K562 (cell line): ENCODE data around the gene NPIPB2. TPM values are rescaled to one million over a fixed set of nuclear protein-coding genes. Genes with fewer than 3 reads are reported as not detected.
A peak's percentile ranks its signal among the peaks of the same experiment; 100 is the strongest.

Source experiments
- BRF1 ChIP-seq: IDR thresholded peaks from 3 replicates; pipeline ENCODE4 v1.6.1; 2011; ENCODE audit warnings: borderline replicate concordance, mild to moderate bottlenecking; ENCODE audit not compliant: insufficient read length; ENCODE audit errors: extremely low read depth
- CCNT2 ChIP-seq: IDR thresholded peaks from 2 replicates; pipeline ENCODE4 v1.6.1; 2011; ENCODE audit warnings: borderline replicate concordance, low read depth, mild to moderate bottlenecking, moderate library complexity, mixed read lengths, low read length; ENCODE audit not compliant: insufficient read length; ENCODE audit errors: extremely low read depth
- HDAC1 ChIP-seq, 2 experiments: fragments of 450-650 bp; IDR thresholded peaks; 2 replicates each; pipeline ENCODE4 v1.6.1; 2016 to 2017; ENCODE audit warnings: inconsistent platforms in 1 of 2, mild to moderate bottlenecking in 1 of 2, moderate library complexity in 1 of 2
- HNRNPLL ChIP-seq: fragments of 200-400 bp; formaldehyde crosslinking; IDR thresholded peaks from 2 replicates; pipeline ENCODE4 v1.6.1; 2017; ENCODE audit warnings: low read length, low read depth, mild to moderate bottlenecking; ENCODE audit not compliant: poor library complexity, severe bottlenecking
- KLF16 ChIP-seq: IDR thresholded peaks from 2 replicates; pipeline ENCODE4 v1.6.1; 2016; ENCODE audit warnings: antibody characterized with exemption
- RB1 ChIP-seq: fragments of 450-650 bp; IDR thresholded peaks from 2 replicates; pipeline ENCODE4 v1.6.1; 2017; ENCODE audit warnings: low read depth, mild to moderate bottlenecking
- TCF3 ChIP-seq: sonication (generic); formaldehyde crosslinking; IDR thresholded peaks from 2 replicates; pipeline ENCODE4 v1.4.0; 2020; ENCODE audit warnings: mild to moderate bottlenecking, missing genetic modification reagents
- TSC22D4 ChIP-seq: fragments of 450-650 bp; IDR thresholded peaks from 2 replicates; pipeline ENCODE4 v1.6.1; 2016; ENCODE audit warnings: missing genetic modification characterization, missing biosample characterization, control low read depth
- polyA plus RNA-seq, 8 experiments: library from polyadenylated mRNA; depleted of rRNA in 4 of 8; stranded (reverse) in 5 of 8; unstranded in 3 of 8; fragments of >200 nt; fragmentation: Nextera tagmentation in 2 of 8; fragmentation: Illumina TruSeq in 1 of 8; extraction: Ambion mirVana in 2 of 8; extraction: Trizol in 1 of 8; gene quantifications; 2 replicates each; pipeline versions ENCODE4 v1.2.1 to v1.2.3, GENCODE V29; 2011 to 2014; ENCODE audit warnings: inconsistent platforms in 1 of 8, missing spikeins in 1 of 8
- total RNA-seq, 7 experiments: library from RNA; depleted of rRNA in 6 of 7; stranded (reverse); fragments of >200 nt in 6 of 7; fragmentation: Illumina TruSeq in 2 of 7; extraction: Trizol in 2 of 7; gene quantifications; 2 replicates each; pipeline versions ENCODE4 v1.2.1 to v1.2.3, GENCODE V29; 2011 to 2021; ENCODE audit warnings: low replicate concordance in 1 of 7
- TF ChIP-seq, protein P1 (sequence below), 2 experiments: fragments of 450-650 bp in 1 of 2; sonication (generic) in 1 of 2; formaldehyde crosslinking in 1 of 2; IDR thresholded peaks in 1 of 2; conservative IDR thresholded peaks in 1 of 2; 2 replicates each; pipeline versions ENCODE4 v1.6.1 to v1.8.1; 2016 to 2023; ENCODE audit warnings: mild to moderate bottlenecking in 2 of 2, moderate library complexity in 2 of 2, inconsistent platforms in 1 of 2, missing genetic modification reagents in 1 of 2
- TF ChIP-seq, protein P2 (sequence below): fragments of 250-450 bp; sonication (Bioruptor Pico); IDR thresholded peaks from 2 replicates; pipeline ENCODE4 v1.8.0; 2022; ENCODE audit warnings: moderate library complexity, mild to moderate bottlenecking, inconsistent platforms
- TF ChIP-seq, protein P3 (sequence below), 3 experiments: fragments of 200-800 bp in 1 of 3; fragments of 250-450 bp in 1 of 3; fragments of 450-650 bp in 1 of 3; sonication (Bioruptor Pico) in 1 of 3; sonication (Bioruptor generic) in 1 of 3; formaldehyde crosslinking in 1 of 3; IDR thresholded peaks; 2 replicates each; pipeline versions ENCODE4 v1.6.1 to v1.8.0; 2016 to 2022; ENCODE audit warnings: mild to moderate bottlenecking in 2 of 3, missing genetic modification characterization in 2 of 3, missing compliant biosample characterization in 1 of 3, moderate library complexity in 1 of 3
- TF ChIP-seq, protein P4 (sequence below), 2 experiments: fragments of 250-450 bp in 1 of 2; fragments of 450-650 bp in 1 of 2; sonication (Bioruptor Pico) in 1 of 2; IDR thresholded peaks; 2 replicates each; pipeline versions ENCODE4 v1.6.1 to v1.8.0; 2016 to 2021; ENCODE audit warnings: mild to moderate bottlenecking in 2 of 2, moderate library complexity in 2 of 2, missing compliant biosample characterization in 1 of 2, missing genetic modification characterization in 1 of 2
- TF ChIP-seq, protein P5 (sequence below): sonication (generic); formaldehyde crosslinking; IDR thresholded peaks from 2 replicates; pipeline ENCODE4 v1.9.0; 2022; ENCODE audit warnings: mild to moderate bottlenecking, missing genetic modification reagents
- TF ChIP-seq, protein P6 (sequence below): fragments of 450-650 bp; conservative IDR thresholded peaks from 2 replicates; pipeline ENCODE4 v1.6.1; 2016; ENCODE audit warnings: missing genetic modification characterization, low read depth, mild to moderate bottlenecking, missing compliant biosample characterization, moderate library complexity

NPIPB2 gene
- total and polyA plus RNA-seq, 9 of the 15 experiments (the other 6 are each of a cell fraction or from before 2014, with no cell fraction given), result 0.21 to 2.9 (median 1.6) TPM; not detected in 1

DNA sequence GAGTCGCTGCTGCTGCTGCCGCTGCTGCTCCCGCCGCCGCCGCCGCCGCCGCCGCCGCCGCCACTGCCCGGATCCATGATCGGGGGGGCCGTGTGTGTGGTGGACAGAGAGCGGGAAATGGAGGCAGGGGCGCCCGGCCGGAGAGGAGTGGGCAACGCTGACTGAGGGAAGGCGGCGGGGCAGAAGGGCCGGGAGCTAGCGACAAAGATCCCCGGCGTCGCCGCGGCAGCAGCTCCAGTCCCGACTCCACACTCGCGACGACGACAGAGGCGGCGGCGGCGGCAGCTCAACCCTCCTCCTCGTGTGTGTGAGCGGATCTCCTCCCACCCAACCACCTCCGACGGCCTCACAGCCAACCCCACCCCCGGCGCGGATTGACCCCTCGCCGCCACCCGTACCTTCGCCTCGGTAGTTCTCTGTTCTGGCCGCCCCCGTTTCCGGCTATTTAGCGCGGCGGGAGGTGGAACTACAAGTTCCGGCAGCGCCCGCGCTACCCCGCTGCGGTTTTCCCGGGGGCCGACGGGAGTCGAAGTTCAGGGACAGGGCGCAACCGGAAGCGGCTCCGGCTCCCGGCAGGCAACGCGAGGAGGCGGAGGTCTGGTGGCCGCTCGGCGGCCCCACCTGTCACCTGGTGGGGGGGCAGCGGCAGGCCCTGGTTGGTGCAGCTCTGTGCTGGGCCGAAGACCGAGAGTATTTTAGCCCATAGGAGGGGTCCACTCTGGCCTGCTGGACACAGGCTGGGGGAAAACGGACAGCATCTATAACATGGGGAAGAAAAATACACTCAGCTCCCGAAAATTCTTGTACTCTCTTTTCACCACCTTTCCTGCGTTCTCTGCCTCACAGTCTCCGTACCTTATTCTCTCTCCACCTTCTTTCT lies 26.0 kb downstream of the NPIPB2 start, which contains the start of gene GSPT1 (continued):
- TF ChIP-seq, protein P1, sequence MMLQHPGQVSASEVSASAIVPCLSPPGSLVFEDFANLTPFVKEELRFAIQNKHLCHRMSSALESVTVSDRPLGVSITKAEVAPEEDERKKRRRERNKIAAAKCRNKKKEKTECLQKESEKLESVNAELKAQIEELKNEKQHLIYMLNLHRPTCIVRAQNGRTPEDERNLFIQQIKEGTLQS (IDR thresholded peaks at IDR 0.05), result no peak
- TF ChIP-seq, protein P1 (CRISPR knock-in tag; conservative IDR thresholded peaks at IDR 0.05), result no peak
- TF ChIP-seq, protein P2, sequence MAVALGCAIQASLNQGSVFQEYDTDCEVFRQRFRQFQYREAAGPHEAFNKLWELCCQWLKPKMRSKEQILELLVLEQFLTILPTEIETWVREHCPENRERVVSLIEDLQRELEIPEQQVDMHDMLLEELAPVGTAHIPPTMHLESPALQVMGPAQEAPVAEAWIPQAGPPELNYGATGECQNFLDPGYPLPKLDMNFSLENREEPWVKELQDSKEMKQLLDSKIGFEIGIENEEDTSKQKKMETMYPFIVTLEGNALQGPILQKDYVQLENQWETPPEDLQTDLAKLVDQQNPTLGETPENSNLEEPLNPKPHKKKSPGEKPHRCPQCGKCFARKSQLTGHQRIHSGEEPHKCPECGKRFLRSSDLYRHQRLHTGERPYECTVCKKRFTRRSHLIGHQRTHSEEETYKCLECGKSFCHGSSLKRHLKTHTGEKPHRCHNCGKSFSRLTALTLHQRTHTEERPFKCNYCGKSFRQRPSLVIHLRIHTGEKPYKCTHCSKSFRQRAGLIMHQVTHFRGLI (CRISPR knock-in tag), result no peak
- TF ChIP-seq KLF16 (peak; percentile 88), CCNT2 (peak; percentile 43), TCF3 (CRISPR knock-in tag) (peak; percentile 32; the same call in 1 of the 2 replicates), TSC22D4 (tag) (no peak), RB1 (peak; percentile 66), HNRNPLL (peak; percentile 20), HDAC1 (IDR thresholded peaks at IDR 0.05) (peak in 1 of 2 experiments; percentile 83; a peak in 2 of 4 replicates), BRF1 (no peak)
- TF ChIP-seq, protein P3, sequence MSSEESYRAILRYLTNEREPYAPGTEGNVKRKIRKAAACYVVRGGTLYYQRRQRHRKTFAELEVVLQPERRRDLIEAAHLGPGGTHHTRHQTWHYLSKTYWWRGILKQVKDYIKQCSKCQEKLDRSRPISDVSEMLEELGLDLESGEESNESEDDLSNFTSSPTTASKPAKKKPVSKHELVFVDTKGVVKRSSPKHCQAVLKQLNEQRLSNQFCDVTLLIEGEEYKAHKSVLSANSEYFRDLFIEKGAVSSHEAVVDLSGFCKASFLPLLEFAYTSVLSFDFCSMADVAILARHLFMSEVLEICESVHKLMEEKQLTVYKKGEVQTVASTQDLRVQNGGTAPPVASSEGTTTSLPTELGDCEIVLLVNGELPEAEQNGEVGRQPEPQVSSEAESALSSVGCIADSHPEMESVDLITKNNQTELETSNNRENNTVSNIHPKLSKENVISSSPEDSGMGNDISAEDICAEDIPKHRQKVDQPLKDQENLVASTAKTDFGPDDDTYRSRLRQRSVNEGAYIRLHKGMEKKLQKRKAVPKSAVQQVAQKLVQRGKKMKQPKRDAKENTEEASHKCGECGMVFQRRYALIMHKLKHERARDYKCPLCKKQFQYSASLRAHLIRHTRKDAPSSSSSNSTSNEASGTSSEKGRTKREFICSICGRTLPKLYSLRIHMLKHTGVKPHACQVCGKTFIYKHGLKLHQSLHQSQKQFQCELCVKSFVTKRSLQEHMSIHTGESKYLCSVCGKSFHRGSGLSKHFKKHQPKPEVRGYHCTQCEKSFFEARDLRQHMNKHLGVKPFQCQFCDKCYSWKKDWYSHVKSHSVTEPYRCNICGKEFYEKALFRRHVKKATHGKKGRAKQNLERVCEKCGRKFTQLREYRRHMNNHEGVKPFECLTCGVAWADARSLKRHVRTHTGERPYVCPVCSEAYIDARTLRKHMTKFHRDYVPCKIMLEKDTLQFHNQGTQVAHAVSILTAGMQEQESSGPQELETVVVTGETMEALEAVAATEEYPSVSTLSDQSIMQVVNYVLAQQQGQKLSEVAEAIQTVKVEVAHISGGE (CRISPR knock-in tag; IDR thresholded peaks at IDR 0.05), result peak in 2 of 3 experiments; percentile 39 to 93; a peak in 3 of 6 replicates
- TF ChIP-seq, protein P4, sequence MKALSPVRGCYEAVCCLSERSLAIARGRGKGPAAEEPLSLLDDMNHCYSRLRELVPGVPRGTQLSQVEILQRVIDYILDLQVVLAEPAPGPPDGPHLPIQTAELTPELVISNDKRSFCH (CRISPR knock-in tag; IDR thresholded peaks at IDR 0.05), result no peak
- TF ChIP-seq, protein P4 (tag; IDR thresholded peaks at IDR 0.05), result peak; percentile 82; the same call in 1 of the 2 replicates
- TF ChIP-seq, protein P5, sequence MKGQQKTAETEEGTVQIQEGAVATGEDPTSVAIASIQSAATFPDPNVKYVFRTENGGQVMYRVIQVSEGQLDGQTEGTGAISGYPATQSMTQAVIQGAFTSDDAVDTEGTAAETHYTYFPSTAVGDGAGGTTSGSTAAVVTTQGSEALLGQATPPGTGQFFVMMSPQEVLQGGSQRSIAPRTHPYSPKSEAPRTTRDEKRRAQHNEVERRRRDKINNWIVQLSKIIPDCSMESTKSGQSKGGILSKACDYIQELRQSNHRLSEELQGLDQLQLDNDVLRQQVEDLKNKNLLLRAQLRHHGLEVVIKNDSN (CRISPR knock-in tag), result no peak
- TF ChIP-seq, protein P6, sequence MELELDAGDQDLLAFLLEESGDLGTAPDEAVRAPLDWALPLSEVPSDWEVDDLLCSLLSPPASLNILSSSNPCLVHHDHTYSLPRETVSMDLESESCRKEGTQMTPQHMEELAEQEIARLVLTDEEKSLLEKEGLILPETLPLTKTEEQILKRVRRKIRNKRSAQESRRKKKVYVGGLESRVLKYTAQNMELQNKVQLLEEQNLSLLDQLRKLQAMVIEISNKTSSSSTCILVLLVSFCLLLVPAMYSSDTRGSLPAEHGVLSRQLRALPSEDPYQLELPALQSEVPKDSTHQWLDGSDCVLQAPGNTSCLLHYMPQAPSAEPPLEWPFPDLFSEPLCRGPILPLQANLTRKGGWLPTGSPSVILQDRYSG, result 0 out of 2 replicates have a peak, but pooled peaks have one; percentile 56
